Raji (cell line): ENCODE data around the gene HLA-DQA1.

Source experiments
- POLR2A ChIP-seq: IDR thresholded peaks from 2 replicates; pipeline ENCODE4 v1.6.1; 2011; ENCODE audit warnings: low read depth, low read length, control low read depth; ENCODE audit not compliant: insufficient read depth

The HLA-DQA1 gene

DNA sequence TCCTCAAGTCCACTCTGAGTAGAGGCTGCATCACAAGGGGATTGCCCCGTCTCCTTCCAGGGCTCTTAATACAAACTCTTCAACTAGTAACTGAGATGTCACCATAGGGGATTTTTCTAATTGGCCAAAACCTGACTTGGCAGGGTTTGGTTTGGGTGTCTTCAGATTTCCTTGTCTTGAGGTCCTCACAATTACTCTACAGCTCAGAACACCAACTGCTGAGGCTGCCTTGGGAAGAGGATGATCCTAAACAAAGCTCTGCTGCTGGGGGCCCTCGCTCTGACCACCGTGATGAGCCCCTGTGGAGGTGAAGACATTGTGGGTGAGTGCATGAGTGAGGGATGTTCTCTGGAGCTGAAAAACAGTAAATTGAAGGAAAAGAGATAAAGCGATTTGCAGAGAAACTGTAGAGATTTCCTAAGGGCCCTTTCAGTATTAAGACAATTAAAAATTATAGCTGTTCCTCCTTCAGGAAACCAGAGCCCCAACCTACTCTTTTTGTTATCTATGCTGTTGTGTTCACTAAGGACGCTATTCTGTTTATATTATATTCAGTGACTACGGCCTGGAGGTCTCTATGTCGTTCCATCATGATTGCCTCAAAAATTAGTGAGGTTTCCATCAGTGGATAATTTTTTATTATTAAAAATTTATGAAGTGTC, at the start of gene HLA-DQA1:
TSS of gene HLA-DQA1 (plus strand) at position 188 of the 662 bp plus-strand sequence. CDS start at position 241, 53 bp downstream.
- peak; percentile 84 for TF ChIP-seq POLR2A

- no peak for TF ChIP-seq POLR2A
Measured at GRCh38 chr6:32588156-32588555, 49.0 kb upstream of the HLA-DQA1 start.

GRCh38 chr6:32589596-32590449, 47.4 kb upstream of the HLA-DQA1 start, which contains the start of gene HLA-DRB1:
Gene HLA-DRB1, minus strand, starts transcription at chr6:32589848. Its CDS starts 106 bp downstream, at chr6:32589742.
- peak; percentile 65 for TF ChIP-seq POLR2A

DNA sequence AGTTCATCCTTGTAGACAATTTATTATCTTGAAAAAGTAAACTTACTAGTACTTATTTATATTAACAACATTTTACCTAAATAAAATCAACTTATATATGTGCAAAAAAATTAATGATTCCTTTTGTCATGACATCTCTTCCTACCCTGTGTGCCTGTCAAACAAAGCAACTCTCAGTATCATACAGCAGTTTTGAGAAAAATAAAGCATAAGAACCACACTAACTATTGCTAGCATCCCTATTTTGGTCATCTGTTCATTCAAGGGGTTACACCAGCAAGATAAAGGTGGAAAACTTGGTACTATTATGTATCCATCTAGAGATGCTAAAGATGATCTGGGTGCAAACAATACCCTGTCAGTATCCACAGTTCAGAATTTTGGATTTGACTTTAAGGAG, 40.2 kb upstream of the HLA-DQA1 start:
- no peak for TF ChIP-seq POLR2A

DNA sequence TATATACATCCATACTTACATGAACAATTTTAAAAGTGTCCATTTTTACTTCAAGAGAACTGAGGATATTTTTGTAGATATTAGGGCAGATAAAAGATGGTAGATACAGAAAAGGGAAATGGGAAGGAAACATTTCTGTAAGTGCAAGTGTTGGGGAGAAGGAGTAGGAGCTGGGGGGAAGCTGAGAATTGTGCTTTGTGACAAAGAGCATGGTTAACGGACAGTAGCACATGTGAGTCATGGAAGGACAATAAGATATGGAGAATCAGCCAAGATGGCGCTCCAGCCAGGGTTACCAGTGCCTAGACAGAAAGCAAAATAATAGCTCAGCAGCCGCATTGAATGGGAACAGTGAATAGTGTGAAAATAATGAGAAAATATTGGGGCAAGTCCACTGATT, 34.8 kb upstream of the HLA-DQA1 start:
- TF ChIP-seq POLR2A = no peak

DNA sequence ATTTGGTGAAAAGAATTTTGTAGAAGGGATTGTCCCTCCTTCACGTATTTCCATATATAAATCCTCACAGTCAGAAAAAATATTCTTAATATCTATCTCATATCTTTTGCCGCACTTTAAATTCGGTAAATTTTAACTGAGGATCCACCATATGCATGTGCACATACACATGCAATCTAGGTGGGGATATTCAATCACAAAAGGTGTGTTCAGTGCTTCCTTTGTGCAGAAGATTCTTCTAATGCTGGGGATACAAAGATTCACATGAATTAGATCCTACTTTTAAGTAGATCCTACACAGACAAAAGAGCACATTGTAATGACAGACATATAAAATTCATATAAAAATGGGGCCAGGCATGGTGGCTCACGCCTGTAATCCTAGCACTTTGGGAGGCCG, 34.0 kb upstream of the HLA-DQA1 start:
- TF ChIP-seq POLR2A = no peak

DNA sequence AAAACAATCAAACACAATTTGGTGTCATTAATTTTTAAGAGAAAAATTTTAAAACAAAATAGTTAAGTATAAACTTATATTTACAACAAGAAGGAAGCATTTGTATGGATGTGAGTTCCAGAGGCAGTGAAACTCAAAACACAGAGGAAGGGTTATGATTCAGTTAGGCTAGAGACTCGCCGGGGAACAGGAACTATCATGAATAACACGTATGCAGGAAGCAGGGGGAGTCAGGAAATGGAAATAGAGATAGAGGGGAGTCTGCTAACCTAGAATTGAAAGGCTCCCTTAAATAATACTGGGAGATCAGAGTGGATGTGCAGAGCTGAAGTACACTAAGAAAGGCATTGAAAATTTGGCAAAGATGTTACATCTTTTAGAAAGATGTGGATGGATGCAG, 33.3 kb upstream of the HLA-DQA1 start:
- TF ChIP-seq POLR2A = no peak

- TF ChIP-seq POLR2A = no peak
Measured at GRCh38 chr6:32604434-32604877, 32.8 kb upstream of the HLA-DQA1 start.

DNA sequence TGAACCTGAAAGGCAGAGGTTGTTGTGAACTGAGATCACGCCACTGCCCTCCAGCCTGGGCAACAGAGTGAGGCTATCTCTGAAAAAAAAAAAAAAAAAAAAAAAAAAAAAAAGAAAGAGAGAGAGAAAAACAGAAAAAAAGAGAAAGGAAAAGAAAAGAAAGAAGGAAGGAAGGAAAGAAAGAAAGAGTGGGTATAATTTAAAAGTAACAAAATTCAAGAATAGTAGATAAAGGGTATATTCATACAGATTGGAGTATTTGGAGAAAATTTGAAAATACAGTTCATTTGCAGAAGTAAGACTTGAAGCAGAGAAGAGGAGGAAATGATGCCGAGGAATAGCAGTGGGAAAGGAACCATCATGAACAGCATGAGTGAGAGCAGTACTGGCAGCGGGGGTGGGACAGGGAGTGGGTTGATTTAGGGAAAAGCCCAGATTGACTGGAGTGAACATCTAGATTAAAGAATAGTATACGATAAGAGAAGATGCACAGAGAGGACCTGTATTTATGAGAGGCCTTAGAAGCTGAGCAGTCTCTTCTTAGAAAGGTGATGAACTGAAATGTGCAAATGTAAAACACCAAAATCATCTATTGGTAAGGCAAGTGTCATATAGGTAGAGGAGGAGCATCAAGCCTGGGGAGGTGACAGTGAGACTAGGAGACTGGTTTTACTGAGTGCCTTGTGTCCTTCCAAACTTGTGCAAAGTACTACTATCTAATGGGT, 29.8 kb upstream of the HLA-DQA1 start:
- no peak for TF ChIP-seq POLR2A

- TF ChIP-seq POLR2A = no peak
Measured at GRCh38 chr6:32607988-32608298, 29.3 kb upstream of the HLA-DQA1 start.

DNA sequence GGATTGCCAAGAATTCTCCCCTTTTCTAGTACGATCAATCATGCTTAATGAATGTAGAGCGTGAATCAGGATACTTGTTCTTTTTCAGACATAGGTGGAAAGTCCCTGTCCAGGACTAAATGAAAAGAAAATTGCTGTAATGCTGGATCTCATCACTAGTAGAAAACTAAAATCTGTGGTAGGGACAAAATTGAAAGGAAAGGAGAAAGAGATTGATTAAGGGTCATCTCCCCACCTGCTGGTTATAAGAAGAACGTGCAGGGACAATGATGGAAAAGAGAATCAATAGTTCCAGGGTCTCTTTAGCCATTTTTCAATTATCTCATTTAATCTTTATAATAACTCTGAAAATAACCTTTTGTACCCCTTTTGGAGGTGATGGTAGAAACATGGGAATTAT, 28.8 kb upstream of the HLA-DQA1 start:
- no peak for TF ChIP-seq POLR2A

DNA sequence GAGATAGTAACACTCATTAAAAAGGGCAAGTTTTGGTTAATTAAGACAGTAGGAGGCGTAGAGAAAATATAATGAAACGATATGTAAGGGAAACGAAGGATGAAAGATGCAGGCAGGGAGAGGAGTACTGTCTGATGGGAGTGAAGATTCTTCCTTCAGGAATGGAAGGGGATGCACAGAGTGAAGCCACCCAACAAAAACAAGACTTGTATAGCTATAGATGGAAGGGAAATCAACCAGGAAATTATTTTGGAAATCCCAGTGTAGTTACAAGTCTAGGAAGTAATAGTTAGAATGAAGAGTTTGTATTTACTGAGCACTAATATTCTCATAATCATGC, 27.8 kb upstream of the HLA-DQA1 start:
- no peak for TF ChIP-seq POLR2A

DNA sequence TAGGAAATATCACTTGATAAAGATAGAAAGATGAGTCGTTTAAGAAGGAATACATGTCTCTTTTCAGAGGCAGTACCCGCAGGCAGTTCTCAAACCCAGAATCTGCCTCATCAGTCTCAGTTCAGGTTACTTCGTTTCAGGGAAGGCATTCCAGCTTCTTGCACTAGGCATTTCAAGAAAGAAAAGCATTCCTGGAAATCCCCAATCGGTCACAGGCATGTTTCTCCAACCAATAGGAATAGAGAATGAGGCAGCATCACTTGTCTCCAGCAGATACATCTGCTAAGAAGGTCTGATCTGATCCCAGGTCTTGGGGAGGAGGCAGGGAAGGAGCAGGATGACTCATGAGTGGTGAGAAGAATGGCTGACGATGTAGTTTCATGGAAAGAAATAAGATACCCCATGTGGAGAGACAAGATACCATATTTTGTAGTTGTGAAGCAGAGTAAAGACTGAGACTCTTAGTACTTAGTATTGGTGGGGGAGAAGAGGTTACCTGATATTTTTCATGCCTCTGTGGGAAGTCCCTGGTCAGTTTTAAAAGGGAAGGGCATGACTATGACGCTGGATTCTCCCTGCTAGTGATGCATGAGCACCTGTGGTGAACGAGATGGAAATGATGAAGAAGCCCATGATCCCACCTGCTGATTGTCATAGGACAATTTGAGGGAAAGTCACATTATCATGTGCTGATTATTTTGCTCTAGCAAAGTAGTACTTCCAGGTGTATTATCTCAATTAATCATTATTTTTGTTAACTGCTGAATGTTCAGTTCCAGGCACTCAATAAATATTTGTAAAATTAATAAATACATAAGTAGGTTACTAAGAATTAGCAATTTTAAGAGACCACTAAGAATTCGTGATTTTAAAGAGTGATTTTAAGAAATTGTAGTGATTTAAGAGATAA, 27.2 kb upstream of the HLA-DQA1 start:
- TF ChIP-seq POLR2A = peak; percentile 21; the same call in 1 of the 2 replicates

GRCh38 chr6:32610682-32611296, 26.4 kb upstream of the HLA-DQA1 start:
- no peak for TF ChIP-seq POLR2A

DNA sequence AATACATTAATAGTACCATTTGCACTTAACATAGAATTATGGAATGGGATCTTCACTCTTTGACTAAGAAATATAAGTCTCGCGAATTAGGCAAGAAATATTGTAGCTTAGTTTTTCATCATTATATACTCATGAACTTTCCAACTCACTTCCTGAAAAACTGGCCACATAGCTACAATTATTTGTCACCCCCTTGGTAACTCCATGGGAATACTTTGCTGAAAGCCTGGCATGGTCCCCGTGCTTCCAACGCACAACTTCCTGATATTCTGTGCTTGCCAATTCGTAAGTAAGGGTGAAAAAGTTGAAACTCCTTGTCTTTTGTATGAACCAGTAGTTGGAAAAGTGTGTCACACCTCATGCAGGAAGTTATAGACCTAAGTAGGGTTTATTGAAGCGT, 23.7 kb upstream of the HLA-DQA1 start:
- TF ChIP-seq POLR2A = no peak
